DND-41 (cell line): ENCODE measurements around the gene DOCK4.

Source experiments
- EZH2 ChIP-seq: IDR thresholded peaks from 3 replicates; pipeline ENCODE4 v1.6.1; 2012; ENCODE audit warnings: borderline replicate concordance, low read depth, mild to moderate bottlenecking, moderate library complexity, low read length, inconsistent platforms; ENCODE audit not compliant: severe bottlenecking
- TF ChIP-seq, protein P1 (sequence below): IDR thresholded peaks from 2 replicates; pipeline ENCODE4 v1.5.1; 2012; ENCODE audit warnings: borderline replicate concordance, low read length, moderate library complexity, mild to moderate bottlenecking; ENCODE audit not compliant: poor library complexity, severe bottlenecking; ENCODE audit errors: extremely low read depth

DNA sequence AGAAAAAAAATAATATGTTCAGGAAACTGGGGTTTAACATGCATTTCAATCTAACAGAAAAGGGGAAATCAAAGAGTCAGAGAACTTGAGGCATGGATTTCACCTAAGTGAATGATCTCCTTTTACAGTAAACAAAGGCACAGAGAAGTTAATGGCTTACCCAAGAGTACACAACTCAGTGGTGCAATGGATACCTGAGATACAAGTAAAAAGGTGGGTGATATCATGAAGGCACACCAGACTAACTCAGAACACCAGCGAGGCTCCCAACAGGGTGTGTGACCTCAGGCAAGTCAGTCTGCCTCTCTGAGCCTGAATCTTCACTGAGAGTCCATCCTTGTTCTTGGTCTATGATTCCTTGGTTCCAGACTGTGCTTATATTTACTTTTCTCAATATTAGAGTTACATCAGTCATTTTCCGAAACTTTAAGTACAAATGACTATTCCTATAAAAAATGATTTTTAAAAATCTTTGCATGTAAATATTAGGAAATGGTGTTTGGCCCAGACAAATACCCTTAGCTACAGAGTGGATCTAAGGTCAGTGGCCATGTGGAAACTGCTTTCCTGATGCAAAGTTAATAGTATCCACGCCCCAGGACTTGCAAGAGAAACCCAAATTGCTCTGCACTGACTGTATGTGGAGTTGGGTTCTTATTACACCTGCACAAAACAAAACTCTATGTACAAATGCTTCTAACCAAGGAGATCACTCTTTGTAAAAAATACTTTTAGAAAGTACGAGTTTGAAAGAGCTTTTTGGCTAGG, 361.1 kb downstream of the DOCK4 start:
- TF ChIP-seq, protein P1, sequence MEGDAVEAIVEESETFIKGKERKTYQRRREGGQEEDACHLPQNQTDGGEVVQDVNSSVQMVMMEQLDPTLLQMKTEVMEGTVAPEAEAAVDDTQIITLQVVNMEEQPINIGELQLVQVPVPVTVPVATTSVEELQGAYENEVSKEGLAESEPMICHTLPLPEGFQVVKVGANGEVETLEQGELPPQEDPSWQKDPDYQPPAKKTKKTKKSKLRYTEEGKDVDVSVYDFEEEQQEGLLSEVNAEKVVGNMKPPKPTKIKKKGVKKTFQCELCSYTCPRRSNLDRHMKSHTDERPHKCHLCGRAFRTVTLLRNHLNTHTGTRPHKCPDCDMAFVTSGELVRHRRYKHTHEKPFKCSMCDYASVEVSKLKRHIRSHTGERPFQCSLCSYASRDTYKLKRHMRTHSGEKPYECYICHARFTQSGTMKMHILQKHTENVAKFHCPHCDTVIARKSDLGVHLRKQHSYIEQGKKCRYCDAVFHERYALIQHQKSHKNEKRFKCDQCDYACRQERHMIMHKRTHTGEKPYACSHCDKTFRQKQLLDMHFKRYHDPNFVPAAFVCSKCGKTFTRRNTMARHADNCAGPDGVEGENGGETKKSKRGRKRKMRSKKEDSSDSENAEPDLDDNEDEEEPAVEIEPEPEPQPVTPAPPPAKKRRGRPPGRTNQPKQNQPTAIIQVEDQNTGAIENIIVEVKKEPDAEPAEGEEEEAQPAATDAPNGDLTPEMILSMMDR: no peak
- no peak for TF ChIP-seq EZH2
